ENCODE data around the gene PLA2G4D.

The PLA2G4D gene

DNA sequence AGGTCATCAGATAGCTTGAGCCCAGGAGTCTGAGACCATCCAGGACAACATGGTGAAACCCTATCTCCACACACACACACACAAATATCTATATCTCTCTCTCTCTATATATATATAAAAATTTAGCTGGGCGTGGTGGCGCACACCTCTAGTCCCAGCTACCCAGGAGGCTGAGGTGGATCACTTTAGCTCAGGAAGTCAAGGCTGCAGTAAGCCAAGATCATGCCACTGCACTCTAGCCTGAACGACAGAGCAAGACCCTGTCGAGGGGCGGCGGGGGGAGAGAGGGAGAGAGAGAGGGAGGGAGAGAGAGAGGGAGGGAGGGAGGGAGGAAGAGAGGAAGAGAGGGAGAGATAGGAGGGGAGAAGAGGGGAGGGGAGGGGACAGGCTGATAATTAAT, 34.1 kb upstream of the PLA2G4D start:
- H3K9me3 ChIP-seq (replicated peaks; ENCODE audit: insufficient read depth, low read length): no peaks in the 10 kb centered on the region
- H3F3A ChIP-seq (ENCODE audit: insufficient read depth, low read length): no peaks in the 10 kb centered on the region
- no peaks in the 10 kb centered on the region for H3K4me1 ChIP-seq (ENCODE audit: low read length)
- no peak overlapping the region for H3K9ac ChIP-seq (ENCODE audit: low read length)
- H3K79me2 ChIP-seq (ENCODE audit: low read length): no peaks in the 10 kb centered on the region
- H3K36me3 ChIP-seq (replicated peaks; ENCODE audit: insufficient read depth, low read length): no peaks in the 10 kb centered on the region
- TF ChIP-seq EZH2phosphoT487 (IDR thresholded peaks at IDR 0.05; ENCODE audit: low read length): no peak
- TF ChIP-seq, protein P1, sequence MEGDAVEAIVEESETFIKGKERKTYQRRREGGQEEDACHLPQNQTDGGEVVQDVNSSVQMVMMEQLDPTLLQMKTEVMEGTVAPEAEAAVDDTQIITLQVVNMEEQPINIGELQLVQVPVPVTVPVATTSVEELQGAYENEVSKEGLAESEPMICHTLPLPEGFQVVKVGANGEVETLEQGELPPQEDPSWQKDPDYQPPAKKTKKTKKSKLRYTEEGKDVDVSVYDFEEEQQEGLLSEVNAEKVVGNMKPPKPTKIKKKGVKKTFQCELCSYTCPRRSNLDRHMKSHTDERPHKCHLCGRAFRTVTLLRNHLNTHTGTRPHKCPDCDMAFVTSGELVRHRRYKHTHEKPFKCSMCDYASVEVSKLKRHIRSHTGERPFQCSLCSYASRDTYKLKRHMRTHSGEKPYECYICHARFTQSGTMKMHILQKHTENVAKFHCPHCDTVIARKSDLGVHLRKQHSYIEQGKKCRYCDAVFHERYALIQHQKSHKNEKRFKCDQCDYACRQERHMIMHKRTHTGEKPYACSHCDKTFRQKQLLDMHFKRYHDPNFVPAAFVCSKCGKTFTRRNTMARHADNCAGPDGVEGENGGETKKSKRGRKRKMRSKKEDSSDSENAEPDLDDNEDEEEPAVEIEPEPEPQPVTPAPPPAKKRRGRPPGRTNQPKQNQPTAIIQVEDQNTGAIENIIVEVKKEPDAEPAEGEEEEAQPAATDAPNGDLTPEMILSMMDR (IDR thresholded peaks at IDR 0.05; ENCODE audit: low read length): no peak
- no peak for TF ChIP-seq EZH2 (optimal IDR thresholded peaks at IDR 0.05; ENCODE audit: low read depth, low read length)
- H2AFZ ChIP-seq (ENCODE audit: low read length): no peak overlapping the region
- H3K27ac ChIP-seq (ENCODE audit: low read length): no peak overlapping the region
- no peak overlapping the region for H3K4me3 ChIP-seq (ENCODE audit: low read length)
- no peak overlapping the region for H3K4me2 ChIP-seq (ENCODE audit: low read depth, low read length)
- no peaks in the 10 kb centered on the region for H3K27me3 ChIP-seq (replicated peaks; ENCODE audit: insufficient read depth, low read length)
- DNase-seq: no peak
- no peaks in the 10 kb centered on the region for H3K9me2 ChIP-seq (replicated peaks; ENCODE audit: insufficient read depth, low read length)
- H4K20me1 ChIP-seq (ENCODE audit: insufficient read depth, low read length): no peaks in the 10 kb centered on the region

DNA sequence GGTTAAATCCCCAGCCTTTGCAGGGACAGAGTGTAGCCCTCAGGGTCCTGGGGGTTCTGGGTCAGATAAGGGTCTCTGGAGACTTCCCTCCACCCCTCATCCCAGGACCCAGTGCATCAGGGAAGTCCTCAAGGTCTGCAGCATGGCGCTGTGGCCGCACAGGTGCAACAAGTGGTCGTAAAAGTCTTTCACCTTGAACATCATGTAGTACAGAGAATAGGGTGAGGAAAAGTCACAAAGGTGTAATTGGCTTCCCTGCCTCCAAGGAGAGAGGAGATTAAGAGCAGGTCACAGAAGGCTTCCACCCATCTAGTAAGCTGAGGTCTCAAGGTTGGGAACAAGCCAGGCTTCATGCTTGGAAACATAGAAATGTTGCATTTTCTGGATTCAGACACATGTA, 29.2 kb upstream of the PLA2G4D start:
- no peak overlapping the region for H3K27ac ChIP-seq (ENCODE audit: low read length)
- DNase-seq: no peak
- H3K9me2 ChIP-seq (replicated peaks; ENCODE audit: insufficient read depth, low read length): no peaks in the 10 kb centered on the region
- H3K9ac ChIP-seq (ENCODE audit: low read length): no peak overlapping the region
- no peaks in the 10 kb centered on the region for H4K20me1 ChIP-seq (ENCODE audit: insufficient read depth, low read length)
- H3F3A ChIP-seq (ENCODE audit: insufficient read depth, low read length): no peaks in the 10 kb centered on the region
- no peak overlapping the region for H2AFZ ChIP-seq (ENCODE audit: low read length)
- TF ChIP-seq EZH2phosphoT487 (IDR thresholded peaks at IDR 0.05; ENCODE audit: low read length) (no peak), EZH2 (optimal IDR thresholded peaks at IDR 0.05; ENCODE audit: low read depth, low read length) (no peak)
- TF ChIP-seq, protein P1 (IDR thresholded peaks at IDR 0.05; ENCODE audit: low read length): no peak
- H3K36me3 ChIP-seq (replicated peaks; ENCODE audit: insufficient read depth, low read length): no peaks in the 10 kb centered on the region
- H3K27me3 ChIP-seq (replicated peaks; ENCODE audit: insufficient read depth, low read length): no peaks in the 10 kb centered on the region
- no peaks in the 10 kb centered on the region for H3K79me2 ChIP-seq (ENCODE audit: low read length)
- no peak overlapping the region for H3K4me2 ChIP-seq (ENCODE audit: low read depth, low read length)
- H3K4me3 ChIP-seq (ENCODE audit: low read length): no peak overlapping the region
- H3K9me3 ChIP-seq (replicated peaks; ENCODE audit: insufficient read depth, low read length): no peaks in the 10 kb centered on the region
- H3K4me1 ChIP-seq (ENCODE audit: low read length): no peaks in the 10 kb centered on the region

DNA sequence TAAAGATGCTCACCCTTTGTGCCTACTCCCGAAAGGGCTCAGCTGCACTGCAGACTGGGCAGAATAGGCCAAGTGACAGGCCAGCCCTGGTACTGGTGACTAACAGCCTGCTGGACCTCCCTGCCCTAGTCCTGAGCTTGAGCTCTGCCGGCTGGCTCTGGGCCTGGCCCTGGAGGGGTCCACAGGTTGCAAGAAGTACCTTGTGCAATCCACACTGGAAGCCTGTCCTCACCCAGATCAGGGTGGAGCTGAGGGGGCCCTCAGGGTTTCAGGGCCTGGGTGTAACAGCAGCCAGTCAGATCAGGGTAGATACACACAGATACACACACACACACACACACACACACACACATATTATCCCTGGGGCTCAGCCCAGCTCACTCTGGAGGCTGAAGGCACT, 27.3 kb upstream of the PLA2G4D start:
- no peaks in the 10 kb centered on the region for H3F3A ChIP-seq (ENCODE audit: insufficient read depth, low read length)
- no peaks in the 10 kb centered on the region for H3K36me3 ChIP-seq (replicated peaks; ENCODE audit: insufficient read depth, low read length)
- no peak overlapping the region for H3K9ac ChIP-seq (ENCODE audit: low read length)
- H4K20me1 ChIP-seq (ENCODE audit: insufficient read depth, low read length): no peaks in the 10 kb centered on the region
- H3K4me3 ChIP-seq (ENCODE audit: low read length): no peak overlapping the region
- H2AFZ ChIP-seq (ENCODE audit: low read length): no peak overlapping the region
- H3K4me1 ChIP-seq (ENCODE audit: low read length): no peaks in the 10 kb centered on the region
- no peaks in the 10 kb centered on the region for H3K79me2 ChIP-seq (ENCODE audit: low read length)
- H3K27ac ChIP-seq (ENCODE audit: low read length): no peak overlapping the region
- TF ChIP-seq, protein P1 (IDR thresholded peaks at IDR 0.05; ENCODE audit: low read length): no peak
- TF ChIP-seq EZH2phosphoT487 (IDR thresholded peaks at IDR 0.05; ENCODE audit: low read length): no peak
- TF ChIP-seq EZH2 (optimal IDR thresholded peaks at IDR 0.05; ENCODE audit: low read depth, low read length): no peak
- no peaks in the 10 kb centered on the region for H3K9me3 ChIP-seq (replicated peaks; ENCODE audit: insufficient read depth, low read length)
- no peaks in the 10 kb centered on the region for H3K9me2 ChIP-seq (replicated peaks; ENCODE audit: insufficient read depth, low read length)
- no peak for DNase-seq
- H3K27me3 ChIP-seq (replicated peaks; ENCODE audit: insufficient read depth, low read length): no peaks in the 10 kb centered on the region
- no peak overlapping the region for H3K4me2 ChIP-seq (ENCODE audit: low read depth, low read length)
